Endothelial cell (in vitro differentiated cells): Measurements from ENCODE around the gene NCOA1. TPM values are rescaled to one million over a fixed set of nuclear protein-coding genes. Genes with fewer than 3 reads are reported as not detected.

Source experiments
- DNase-seq: peaks from one replicate; pipeline ENCODE4 v3.0.0; 2021; ENCODE audit warnings: low spot score
- H3K27ac Mint-ChIP-seq: one replicate; pipeline ENCODE4 v1.8.0; 2021; ENCODE audit warnings: mixed read lengths, inconsistent platforms; ENCODE audit not compliant: unreplicated experiment
- H3K27me3 Mint-ChIP-seq: one replicate; pipeline ENCODE4 v1.8.0; 2021; ENCODE audit warnings: mild to moderate bottlenecking, moderate library complexity, mixed read lengths, inconsistent platforms; ENCODE audit not compliant: unreplicated experiment
- H3K36me3 Mint-ChIP-seq: one replicate; pipeline ENCODE4 v1.8.0; 2021; ENCODE audit warnings: mild to moderate bottlenecking, low read depth, mixed read lengths, inconsistent platforms; ENCODE audit not compliant: unreplicated experiment
- H3K4me1 Mint-ChIP-seq: one replicate; pipeline ENCODE4 v1.8.0; 2021; ENCODE audit warnings: mild to moderate bottlenecking, mixed read lengths, inconsistent platforms; ENCODE audit not compliant: unreplicated experiment
- H3K4me3 Mint-ChIP-seq: one replicate; pipeline ENCODE4 v1.8.0; 2021; ENCODE audit warnings: mild to moderate bottlenecking, mixed read lengths, inconsistent platforms; ENCODE audit not compliant: unreplicated experiment
- H3K9me3 Mint-ChIP-seq: one replicate; pipeline ENCODE4 v1.8.0; 2021; ENCODE audit warnings: mixed read lengths, inconsistent platforms; ENCODE audit not compliant: unreplicated experiment
- CTCF ChIP-seq: fragments of 200-600 bp; sonication (generic); IDR thresholded peaks from one replicate; pipeline ENCODE4 v1.5.0; 2021; ENCODE audit warnings: antibody characterized with exemption; ENCODE audit not compliant: unreplicated experiment
- total RNA-seq: library from RNA; stranded (reverse); fragmentation: NEBNext Ultra II Directional; extraction: Animal tissue kit (Norgen Biotek cat#: 25700); gene quantifications from one replicate; pipeline ENCODE4 v1.2.1, GENCODE V29; 2021; ENCODE audit not compliant: unreplicated experiment

Gene NCOA1
- total RNA-seq, 1 donor from 2014 or later, result 47.4 TPM

GRCh38 chr2:24754985-24755705 lies 264.1 kb downstream of the NCOA1 start:
- TF ChIP-seq CTCF, result no peak
- no peaks in the 10 kb centered on the region for H3K4me1 Mint-ChIP-seq
- H3K27ac Mint-ChIP-seq, result no peak overlapping the region
- no peaks in the 10 kb centered on the region for H3K9me3 Mint-ChIP-seq
- H3K4me3 Mint-ChIP-seq, result no peak overlapping the region
- DNase-seq, result no peak
- peaks cover 7% of the 10 kb centered on the region for H3K36me3 Mint-ChIP-seq
- no peaks in the 10 kb centered on the region for H3K27me3 Mint-ChIP-seq

GRCh38 chr2:24756789-24757188 lies 265.7 kb downstream of the NCOA1 start:
- Mint-ChIP-seq H3K9me3 (no peaks in the 10 kb centered on the region), H3K4me1 (no peaks in the 10 kb centered on the region), H3K36me3 (peaks cover 11% of the 10 kb centered on the region), H3K27me3 (no peaks in the 10 kb centered on the region), H3K4me3 (no peak overlapping the region), H3K27ac (no peak overlapping the region)
- DNase-seq, result no peak
- no peak for TF ChIP-seq CTCF

- Mint-ChIP-seq H3K4me3 (no peak overlapping the region), H3K4me1 (no peaks in the 10 kb centered on the region), H3K36me3 (peaks cover 36% of the 10 kb centered on the region), H3K9me3 (no peaks in the 10 kb centered on the region), H3K27ac (no peak overlapping the region), H3K27me3 (peaks cover 2% of the 10 kb centered on the region)
- no peak for TF ChIP-seq CTCF
- no peak for DNase-seq
Measured at GRCh38 chr2:24761866-24762265, 270.8 kb downstream of the NCOA1 start.

GRCh38 chr2:24762518-24762917 lies 271.5 kb downstream of the NCOA1 start:
- Mint-ChIP-seq H3K36me3 (peaks cover 36% of the 10 kb centered on the region), H3K27ac (no peak overlapping the region), H3K27me3 (peaks cover 2% of the 10 kb centered on the region), H3K4me3 (no peak overlapping the region), H3K4me1 (no peaks in the 10 kb centered on the region), H3K9me3 (no peaks in the 10 kb centered on the region)
- TF ChIP-seq CTCF, result no peak
- DNase-seq, result no peak

- Mint-ChIP-seq H3K36me3 (peaks cover 33% of the 10 kb centered on the region), H3K27me3 (peaks cover 2% of the 10 kb centered on the region), H3K27ac (no peak overlapping the region), H3K9me3 (no peaks in the 10 kb centered on the region), H3K4me1 (no peaks in the 10 kb centered on the region), H3K4me3 (no peak overlapping the region)
- DNase-seq, result no peak
- TF ChIP-seq CTCF, result no peak
Measured at GRCh38 chr2:24763843-24764242, 272.8 kb downstream of the NCOA1 start.
